GM19023 (cell line): ENCODE data around the gene RAB35.

Experiments
- ATAC-seq: cut with Tn5 transposase; IDR thresholded peaks from one replicate; pipeline ENCODE4 v1.9.1; 2021; ENCODE audit warnings: mild to moderate bottlenecking, moderate library complexity; ENCODE audit not compliant: unreplicated experiment

RAB35 gene

DNA sequence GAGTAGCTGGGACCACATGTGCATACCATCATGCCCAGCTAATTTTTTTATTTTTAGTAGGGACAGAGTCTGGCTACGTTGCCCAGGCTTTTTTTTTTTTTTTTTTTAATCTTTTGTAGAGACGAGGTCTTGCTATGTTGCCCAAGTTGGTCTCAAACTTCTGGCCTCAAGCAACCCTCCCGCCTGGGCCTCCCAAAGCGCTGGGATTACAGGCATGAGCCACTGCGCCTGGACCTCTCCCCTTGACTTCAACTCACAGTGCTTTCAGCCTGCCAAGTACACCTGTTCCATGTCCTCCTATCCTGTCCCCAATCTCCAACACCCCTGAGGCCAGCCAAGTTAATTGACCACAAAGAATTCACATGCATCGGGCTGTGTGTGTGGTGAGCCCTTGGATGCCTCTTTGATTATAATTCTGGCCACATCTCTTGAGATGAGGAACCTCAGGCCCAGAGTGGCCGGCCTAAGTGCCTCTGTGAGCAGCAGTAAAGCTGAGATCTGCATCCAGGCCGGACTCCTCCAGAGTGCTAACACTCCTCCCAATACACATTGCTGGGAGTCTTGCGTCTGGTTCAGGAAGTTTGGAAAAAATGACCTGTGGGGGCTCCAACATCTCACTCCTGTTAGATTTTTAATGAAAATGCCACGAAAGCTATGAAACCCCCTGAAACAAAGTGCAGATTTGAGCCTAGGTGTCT, 6.8 kb downstream of the RAB35 start:
- no peak for ATAC-seq

- no peak for ATAC-seq
Observed at GRCh38 chr12:120106151-120106550, 10.4 kb downstream of the RAB35 start.

DNA sequence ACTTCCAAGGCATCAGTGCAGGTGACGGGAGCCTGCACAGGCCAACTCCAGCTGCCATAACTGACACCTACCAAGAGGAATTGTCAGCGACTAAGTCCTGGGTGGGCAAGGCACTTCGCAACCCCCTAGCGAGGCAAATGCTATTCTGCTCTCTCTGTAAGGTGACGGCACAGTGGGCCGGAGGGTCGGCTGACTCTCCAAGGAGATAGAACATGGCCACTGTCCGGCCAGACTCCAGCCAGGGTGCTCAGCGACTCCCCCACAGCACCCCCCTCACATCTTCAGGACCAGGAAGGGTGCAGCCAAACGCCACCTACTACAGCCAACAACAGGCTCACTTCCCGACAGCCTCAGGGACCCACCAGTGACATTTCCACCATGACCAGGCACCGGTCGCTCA, 13.2 kb downstream of the RAB35 start:
- ATAC-seq: no peak

GRCh38 chr12:120103044-120103338, 13.6 kb downstream of the RAB35 start:
- ATAC-seq: no peak

- no peak for ATAC-seq
Observed at GRCh38 chr12:120102189-120103043, 14.1 kb downstream of the RAB35 start.

DNA sequence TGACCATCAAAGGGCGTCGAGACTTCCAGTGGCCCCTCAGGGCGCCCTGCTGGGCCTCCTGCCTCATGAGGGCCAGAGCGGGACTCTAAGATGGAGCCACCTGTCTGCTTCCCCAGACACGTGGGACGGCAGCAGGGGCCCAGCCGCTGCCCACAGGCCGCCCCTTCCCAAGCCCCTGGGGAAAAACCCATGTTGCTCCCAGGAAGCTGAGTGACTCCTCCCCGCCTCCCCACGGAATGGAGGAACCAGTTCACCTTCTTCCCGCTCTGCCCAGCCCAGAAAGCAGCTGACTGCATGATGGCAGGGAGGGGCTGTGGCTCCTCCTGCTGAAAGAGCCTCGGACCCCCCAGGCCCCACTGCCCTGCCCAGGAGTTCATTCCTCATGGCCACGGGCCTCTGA, 14.9 kb downstream of the RAB35 start:
- no peak for ATAC-seq

DNA sequence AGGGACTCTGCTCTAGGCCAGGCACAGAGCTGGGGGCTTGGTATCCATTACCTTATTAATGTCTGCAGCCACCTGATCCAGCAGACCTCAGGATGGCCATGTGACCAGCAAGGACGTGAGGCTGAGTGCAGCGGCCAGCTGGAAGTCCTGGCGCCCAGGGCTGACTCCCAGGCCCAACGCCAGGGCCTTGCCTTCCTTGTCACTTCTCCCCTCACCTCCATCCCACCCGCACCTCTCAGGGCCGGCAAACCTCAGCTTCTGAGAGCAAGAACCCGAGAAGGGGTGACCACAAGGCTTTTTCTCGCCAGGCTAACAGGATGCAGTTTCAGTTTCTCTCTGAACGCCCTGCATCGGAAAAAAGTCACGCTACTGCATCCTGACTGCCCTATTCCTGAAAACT, 15.4 kb downstream of the RAB35 start:
- no peak for ATAC-seq

DNA sequence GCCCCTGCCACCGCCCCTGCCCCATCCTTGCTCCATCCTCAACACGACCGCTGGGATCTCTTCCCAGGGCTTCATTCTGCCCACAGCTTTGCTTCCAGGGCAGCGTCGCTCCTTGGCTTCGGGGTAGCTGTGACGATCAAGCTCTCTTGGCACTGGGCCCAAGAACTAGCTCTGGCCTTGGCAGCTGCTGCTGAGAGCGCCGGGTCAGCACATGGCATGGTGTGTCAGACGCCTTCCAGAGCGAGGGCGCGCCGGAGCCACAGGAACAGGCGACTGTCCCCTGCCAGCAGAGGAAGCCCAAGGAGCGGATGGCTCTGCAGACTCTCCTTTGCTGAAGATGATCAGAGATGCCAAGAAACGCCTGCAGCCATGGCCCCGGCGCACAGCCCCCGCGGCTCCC, 15.9 kb downstream of the RAB35 start:
- no peak for ATAC-seq

DNA sequence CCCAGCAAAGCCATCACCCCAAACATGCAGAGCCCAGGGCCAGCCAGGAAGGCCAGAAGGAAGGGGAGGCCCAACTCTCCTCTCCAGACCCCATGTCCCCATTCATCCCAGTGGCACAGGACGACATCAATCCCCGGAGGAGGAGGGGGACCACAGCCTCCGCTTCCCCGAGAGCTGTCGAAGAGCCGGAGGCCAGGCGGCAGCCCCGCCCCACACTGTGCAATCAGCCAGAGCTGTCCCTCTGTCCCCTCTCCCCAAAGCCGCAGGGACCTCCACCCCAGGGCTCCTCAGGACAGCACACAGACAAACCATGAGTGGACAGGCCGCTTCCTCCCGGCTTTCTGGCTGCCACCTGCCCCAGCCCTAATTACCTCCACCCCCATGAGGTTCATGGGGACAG, 16.8 kb downstream of the RAB35 start:
- ATAC-seq: no peak

DNA sequence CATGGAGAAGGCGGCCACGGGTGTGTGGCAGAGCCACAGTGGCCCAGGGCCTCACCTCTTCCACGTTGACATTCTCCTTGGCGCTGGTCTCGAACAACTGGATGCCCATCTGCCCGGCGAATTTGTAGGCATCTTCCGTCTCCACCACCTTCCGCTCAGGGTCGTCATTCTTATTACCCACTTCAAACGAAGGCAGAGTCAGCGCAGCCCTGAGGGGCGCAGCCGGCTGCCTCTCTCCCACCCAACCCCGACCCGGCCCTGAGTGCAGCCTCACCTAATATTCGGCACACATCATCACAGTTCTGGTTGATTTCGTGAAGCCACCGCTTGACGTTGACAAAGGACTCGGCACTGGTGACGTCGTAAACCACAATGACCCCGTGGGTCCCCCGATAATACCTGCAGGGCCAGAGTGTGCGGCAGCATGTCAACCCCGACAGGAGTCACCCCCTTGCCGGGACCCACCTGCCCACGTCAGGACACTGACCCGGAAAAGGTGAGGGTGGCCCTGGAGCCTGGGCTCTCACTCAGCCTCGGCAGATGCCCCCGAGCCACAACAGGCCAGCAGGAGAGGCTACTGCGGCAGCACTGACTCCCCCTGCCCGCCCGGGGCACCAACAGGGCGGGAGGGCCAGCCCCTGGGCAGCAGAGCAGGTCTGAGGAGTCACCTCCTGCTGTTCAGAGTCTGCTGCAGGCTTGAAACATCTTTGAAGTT, 17.6 kb downstream of the RAB35 start:
- ATAC-seq: no peak

- no peak for ATAC-seq
Observed at GRCh38 chr12:120096671-120097202, 19.8 kb downstream of the RAB35 start.

- no peak for ATAC-seq
Observed at GRCh38 chr12:120095736-120096135, 20.8 kb downstream of the RAB35 start.

- ATAC-seq: no peak
Observed at GRCh38 chr12:120095331-120095730, 21.2 kb downstream of the RAB35 start.

DNA sequence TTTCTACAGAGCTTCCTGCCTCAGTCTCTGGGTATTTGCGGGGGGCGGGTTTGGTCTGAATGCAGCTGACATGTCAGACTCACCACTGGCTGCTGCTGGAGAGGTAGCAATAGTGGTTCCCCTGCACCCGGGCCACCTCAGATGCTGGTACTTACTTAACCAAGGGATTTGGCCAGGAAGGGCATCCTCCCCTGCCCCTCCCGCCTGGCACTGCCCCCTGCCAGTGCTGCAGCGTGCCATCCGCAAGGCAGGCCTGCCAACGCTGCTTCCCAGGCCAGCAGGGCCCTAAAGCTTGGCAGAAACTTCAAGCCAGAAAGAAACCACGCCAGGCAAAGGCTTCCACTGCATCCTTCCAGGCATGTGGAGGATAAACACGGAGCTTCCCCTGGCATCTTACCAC, 22.1 kb downstream of the RAB35 start:
- no peak for ATAC-seq

- ATAC-seq: no peak
Observed at GRCh38 chr12:120093592-120094355, 22.8 kb downstream of the RAB35 start.

- no peak for ATAC-seq
Observed at GRCh38 chr12:120093336-120093591, 23.3 kb downstream of the RAB35 start.

DNA sequence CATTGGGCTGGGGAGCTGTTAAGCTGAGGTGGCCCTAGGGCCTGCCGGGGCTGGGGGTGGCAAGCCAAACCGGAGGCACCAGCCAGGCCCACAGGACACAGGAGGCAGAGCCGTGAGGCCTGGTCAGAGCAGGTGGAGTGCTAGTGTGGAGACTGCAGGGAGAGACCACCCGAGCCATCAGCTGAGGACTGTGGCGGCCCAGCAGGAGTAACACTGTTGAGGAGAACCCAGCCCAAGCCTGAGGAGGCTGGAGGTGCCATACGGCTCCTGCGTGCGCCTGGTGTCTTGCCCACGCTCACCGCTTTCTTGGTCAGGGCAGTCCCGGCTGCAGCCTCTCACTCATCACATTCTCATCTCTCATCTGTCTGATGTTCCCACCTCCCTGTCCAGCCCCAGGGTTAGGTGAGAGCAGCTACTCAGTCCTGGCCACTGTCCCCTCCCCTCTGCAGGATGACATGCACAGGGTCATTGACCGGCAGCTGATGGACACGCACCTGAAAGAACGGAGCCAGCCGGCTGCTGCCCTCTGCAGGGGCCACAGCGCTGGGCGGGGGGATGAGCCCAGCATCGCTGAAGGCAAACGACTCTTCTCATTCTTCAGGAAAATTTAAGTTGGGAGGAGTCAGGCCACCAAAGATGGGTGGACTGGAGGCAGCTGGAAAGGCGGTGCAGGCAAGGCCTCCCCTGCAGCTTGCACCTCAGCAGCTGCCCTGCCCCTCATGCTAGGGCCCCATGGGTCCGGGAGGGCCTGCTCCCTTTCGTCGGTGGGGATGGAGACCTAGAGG, 23.8 kb downstream of the RAB35 start:
- no peak for ATAC-seq

- ATAC-seq: no peak
Observed at GRCh38 chr12:120091371-120092090, 25.0 kb downstream of the RAB35 start.

GRCh38 chr12:120090626-120091295, 25.8 kb downstream of the RAB35 start:
- ATAC-seq: no peak
